ENCODE measurements around the gene CNOT6. TPM values are rescaled to one million over a fixed set of nuclear protein-coding genes. Genes with fewer than 3 reads are reported as not detected.

The CNOT6 gene
- total RNA-seq, 1 experiment from 2014 or later = 59.1 TPM

GRCh38 chr5:180625125-180625790 is 131.1 kb downstream of the CNOT6 start:
- RAD21 ChIA-PET (ENCODE audit: low non-redundant PET in 1 of 2, low total read pairs in 2 of 2, uncharacterized antibody in 2 of 2, unreplicated experiment in 2 of 2) = no interaction called here
- Histone ChIP-seq H3K79me2 (ENCODE audit: insufficient read depth, low read length) (no peaks in the 10 kb centered on the region), H3K9me2 (ENCODE audit: insufficient read depth) (no peaks in the 10 kb centered on the region), H3K27ac (ENCODE audit: low read depth, low read length) (no peak overlapping the region), H3K36me3 (ENCODE audit: control insufficient read depth in 1 of 2, insufficient read depth in 2 of 2, low read length in 2 of 2) (no peaks in the 10 kb centered on the region), H3K9ac (ENCODE audit: low read length) (no peak overlapping the region), H3K4me2 (ENCODE audit: low read length) (no peak overlapping the region), H4K20me1 (ENCODE audit: insufficient read depth) (no peaks in the 10 kb centered on the region), H3K9me3 (ENCODE audit: control insufficient read depth in 1 of 2, insufficient read depth in 1 of 2, low read depth in 1 of 2, low read length in 2 of 2) (no peaks in the 10 kb centered on the region), H3K27me3 (ENCODE audit: insufficient read depth, low read length) (no peaks in the 10 kb centered on the region), H2AFZ (ENCODE audit: low read depth, low read length, poor library complexity, severe bottlenecking) (no peak overlapping the region), H3K4me3 (replicated peaks in 1 of 2; ENCODE audit: low read depth in 1 of 2, low read length in 2 of 2) (no peak overlapping the region), H3K4me1 (ENCODE audit: control insufficient read depth in 1 of 2, insufficient read depth in 2 of 2, low read length in 2 of 2) (no peaks in the 10 kb centered on the region)
- intact Hi-C loops (cut with micrococcal nuclease) = no loop called here
- TF ChIP-seq YY1 (IDR thresholded peaks at IDR 0.05; ENCODE audit: extremely low read depth, insufficient replicate concordance, low read depth, low read length) = no peak
- no peak for TF ChIP-seq ZFX (IDR thresholded peaks at IDR 0.05)
- no peak for TF ChIP-seq POLR2A (IDR thresholded peaks at IDR 0.05; ENCODE audit: borderline replicate concordance, extremely low read depth, insufficient read depth, insufficient read length)
- no peak for TF ChIP-seq TCF7L2 (IDR thresholded peaks at IDR 0.05; ENCODE audit: borderline replicate concordance, extremely low read depth, insufficient read depth, insufficient read length)
- no peak for TF ChIP-seq JUND (IDR thresholded peaks at IDR 0.05)
- no peak for TF ChIP-seq CEBPB (IDR thresholded peaks at IDR 0.05; ENCODE audit: low read depth)
- TF ChIP-seq, protein P1, sequence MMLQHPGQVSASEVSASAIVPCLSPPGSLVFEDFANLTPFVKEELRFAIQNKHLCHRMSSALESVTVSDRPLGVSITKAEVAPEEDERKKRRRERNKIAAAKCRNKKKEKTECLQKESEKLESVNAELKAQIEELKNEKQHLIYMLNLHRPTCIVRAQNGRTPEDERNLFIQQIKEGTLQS (IDR thresholded peaks at IDR 0.05) = no peak
- no peak for TF ChIP-seq SIN3A (IDR thresholded peaks at IDR 0.05; ENCODE audit: low read depth)
- TF ChIP-seq REST (IDR thresholded peaks at IDR 0.05; ENCODE audit: low read depth) = no peak
- no peak for TF ChIP-seq EZH2 (IDR thresholded peaks at IDR 0.05)
- no peak for TF ChIP-seq CBX3 (IDR thresholded peaks at IDR 0.05; ENCODE audit: low read depth)
- TF ChIP-seq SP1 (IDR thresholded peaks at IDR 0.05; ENCODE audit: low read depth) = no peak
- TF ChIP-seq FOSL1 (IDR thresholded peaks at IDR 0.05; ENCODE audit: low read depth) = no peak
- no peak for TF ChIP-seq RAD21 (IDR thresholded peaks at IDR 0.05; ENCODE audit: low read depth)
- no peak for TF ChIP-seq ELF1 (IDR thresholded peaks at IDR 0.05; ENCODE audit: borderline replicate concordance, low read depth)
- POLR2A ChIA-PET = no interaction called here
- CTCF ChIA-PET = no interaction called here
- DNase-seq (ENCODE audit: low read depth, low spot score) = no peak
- no peak for ATAC-seq
- no TSS peak for BruUV-seq (replicated peaks)

Data from HCT116 (cell line).